Prostate gland (tissue), 2 donors: ENCODE measurements around the gene GPATCH2L. TPM values are rescaled to one million over a fixed set of nuclear protein-coding genes. Genes with fewer than 3 reads are reported as not detected.

Experiments used
- DNase-seq: peaks from one replicate; pipeline ENCODE4 v3.0.0-alpha.2; 2019; ENCODE audit warnings: low spot score
- H3K27ac ChIP-seq, 2 donors: fragments of 200-600 bp; sonication (generic); 2 replicates each; pipeline ENCODE4 v1.5.1; 2017 to 2019
- H3K27me3 ChIP-seq: fragments of 200-600 bp; sonication (generic); replicated peaks from 2 replicates; pipeline ENCODE4 v1.5.1; 2019; ENCODE audit not compliant: insufficient read depth
- H3K36me3 ChIP-seq, 2 donors: fragments of 200-600 bp; sonication (generic); 1 replicate in 1 of 2; 2 replicates in 1 of 2; pipeline versions ENCODE4 v1.5.1 to v1.8.1; 2017 to 2019
- H3K4me1 ChIP-seq: fragments of 200-600 bp; sonication (generic); replicated peaks from 2 replicates; pipeline ENCODE4 v1.5.1; 2019
- H3K4me3 ChIP-seq, 2 donors: fragments of 200-600 bp; sonication (generic); 2 replicates each; pipeline ENCODE4 v1.5.1; 2017 to 2019
- H3K9me3 ChIP-seq: fragments of 200-600 bp; sonication (generic); 2 replicates; pipeline ENCODE4 v1.5.1; 2017
- CTCF ChIP-seq, 4 experiments: fragments of 200-600 bp in 2 of 4; fragments of 450-650 bp in 2 of 4; sonication (generic) in 2 of 4; IDR thresholded peaks; 1 replicate in 3 of 4; 2 replicates in 1 of 4; pipeline ENCODE4 v1.5.1; 2016 to 2019; ENCODE audit warnings: antibody characterized with exemption in 4 of 4, mild to moderate bottlenecking in 2 of 4, moderate library complexity in 2 of 4
- POLR2A ChIP-seq: fragments of 450-650 bp; IDR thresholded peaks from one replicate; pipeline ENCODE4 v1.6.1; 2016; ENCODE audit warnings: antibody characterized with exemption, mild to moderate bottlenecking
- POLR2AphosphoS5 ChIP-seq: sonication (generic); formaldehyde crosslinking; IDR thresholded peaks from one replicate; pipeline ENCODE4 v1.6.1; 2017; ENCODE audit warnings: antibody characterized with exemption
- WGBS: methylation state at CpG from one replicate; pipeline ENCODE4 v1.1.5; 2018; 5-methylcytosine and 5-hydroxymethylcytosine counted together
- intact Hi-C: fragments of 100-400 bp; cut with DNase I; formaldehyde crosslinking; loops from one replicate; pipeline ENCODE4 v1.14.2; 2022
- total RNA-seq, 2 donors: library from RNA; depleted of rRNA; stranded (reverse); fragments of >200 nt; gene quantifications; one replicate each; pipeline ENCODE4 v1.1.0, GENCODE V29; 2016

The GPATCH2L gene
- total RNA-seq, 2 donors from 2014 or later: 39.0 to 60.3 TPM

GRCh38 chr14:76232800-76233199 lies 81.1 kb downstream of the GPATCH2L start:
- TF ChIP-seq CTCF (IDR thresholded peaks at IDR 0.05) (no peak), POLR2A (no peak), POLR2AphosphoS5 (no peak)

GRCh38 chr14:76235628-76236027 lies 83.9 kb downstream of the GPATCH2L start:
- Histone ChIP-seq H3K27me3 (no peaks in the 10 kb centered on the region), H3K36me3 (no peaks in the 10 kb centered on the region), H3K4me3 (no peak overlapping the region), H3K27ac (no peak overlapping the region), H3K4me1 (no peaks in the 10 kb centered on the region), H3K9me3 (no peaks in the 10 kb centered on the region)
- WGBS: 89% methylated on average over 2 of the region's 2 CpGs
- DNase-seq: no peak
- TF ChIP-seq POLR2AphosphoS5: no peak
- no peak for TF ChIP-seq CTCF (IDR thresholded peaks at IDR 0.05)
- no peak for TF ChIP-seq POLR2A
- intact Hi-C loops: no loop called here

More at GRCh38 chr14:76232800-76233199, 81.1 kb downstream of the GPATCH2L start:
- 88% methylated on average over 4 of the region's 4 CpGs for WGBS
- no peaks in the 10 kb centered on the region for H3K4me1 ChIP-seq
- no peaks in the 10 kb centered on the region for H3K9me3 ChIP-seq
- no peak for DNase-seq
- no peaks in the 10 kb centered on the region for H3K27me3 ChIP-seq
- H3K36me3 ChIP-seq: no peaks in the 10 kb centered on the region
- H3K27ac ChIP-seq: no peak overlapping the region
- no peak overlapping the region for H3K4me3 ChIP-seq
- intact Hi-C loops: no loop called here

- Histone ChIP-seq H3K4me1 (no peaks in the 10 kb centered on the region), H3K27ac (no peak overlapping the region), H3K9me3 (no peaks in the 10 kb centered on the region), H3K4me3 (no peak overlapping the region), H3K36me3 (no peaks in the 10 kb centered on the region), H3K27me3 (no peaks in the 10 kb centered on the region)
- no peak for DNase-seq
- WGBS: 72% methylated on average over 13 of the region's 13 CpGs
- intact Hi-C loops: no loop called here
- TF ChIP-seq POLR2A: no peak
- TF ChIP-seq POLR2AphosphoS5: no peak
- no peak for TF ChIP-seq CTCF (IDR thresholded peaks at IDR 0.05)
Observed at GRCh38 chr14:76236172-76237130, 84.7 kb downstream of the GPATCH2L start.

- Histone ChIP-seq H3K36me3 (no peaks in the 10 kb centered on the region), H3K4me1 (no peaks in the 10 kb centered on the region), H3K27me3 (no peaks in the 10 kb centered on the region), H3K9me3 (no peaks in the 10 kb centered on the region), H3K4me3 (no peak overlapping the region), H3K27ac (no peak overlapping the region)
- TF ChIP-seq CTCF (IDR thresholded peaks at IDR 0.05) (no peak), POLR2AphosphoS5 (no peak), POLR2A (no peak)
- WGBS: 64% methylated on average over 6 of the region's 6 CpGs
- DNase-seq: no peak
- intact Hi-C loops: no loop called here
Observed at GRCh38 chr14:76237349-76237990, 85.7 kb downstream of the GPATCH2L start.
